SIG-M5 (cell line): Measurements from ENCODE around the gene GVQW3.
"Not testable (repeated sequence)": the region's sequence is repeated elsewhere in the genome, so short reads cannot be mapped to it uniquely, and the experiment has no call there.

Experiments
- DNase-seq: peaks from one replicate; lab custom pipeline; 2025; lab: John Stamatoyannopoulos, UW

Gene GVQW3

DNA sequence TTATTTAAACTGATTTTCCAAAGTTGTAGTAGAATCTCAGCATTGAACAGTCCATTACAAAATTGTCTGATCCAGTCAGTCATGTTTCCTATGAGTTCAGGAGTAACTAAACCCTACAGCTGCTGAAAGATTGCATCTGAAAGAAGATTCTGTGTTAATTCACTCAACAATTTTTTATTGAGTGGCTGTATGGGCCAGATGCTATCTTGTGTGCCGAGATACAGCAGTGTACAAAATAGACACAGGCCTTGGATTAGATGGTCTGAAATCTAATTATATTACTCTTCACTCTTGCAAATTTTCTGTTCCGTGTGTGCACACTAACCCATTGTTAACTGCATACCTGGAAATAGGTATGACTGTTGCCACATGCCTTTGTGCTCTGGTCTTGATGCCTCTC is 7.3 kb downstream of the GVQW3 start:
- no peak for DNase-seq

DNA sequence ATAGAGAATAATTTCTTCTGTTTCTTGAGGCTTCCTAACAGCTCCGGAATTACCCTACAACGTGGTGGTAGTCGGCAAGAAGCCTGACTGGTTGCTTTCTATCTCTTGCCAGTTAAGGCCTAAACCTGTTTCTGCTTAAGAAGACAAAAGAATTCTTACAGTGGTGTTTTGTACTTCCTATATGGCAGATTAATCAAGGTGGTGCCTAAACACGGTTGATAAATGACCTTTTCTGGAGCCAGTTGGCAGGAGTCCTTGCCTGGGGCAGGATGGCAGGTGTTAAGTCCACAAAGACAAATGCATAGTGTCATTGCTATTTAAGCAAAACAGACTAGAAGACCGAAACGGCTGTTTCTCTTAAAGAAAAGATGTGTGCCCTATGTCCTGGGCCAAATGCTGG is 9.9 kb downstream of the GVQW3 start:
- no peak for DNase-seq

- DNase-seq, result no peak
These were observed 10.8 kb downstream of the GVQW3 start for GRCh38 chr11:76391811-76392475.

- DNase-seq, result no peak
These were observed 11.7 kb downstream of the GVQW3 start for GRCh38 chr11:76392870-76393269.

- no peak for DNase-seq
These were observed 13.3 kb downstream of the GVQW3 start for GRCh38 chr11:76394411-76394810.

DNA sequence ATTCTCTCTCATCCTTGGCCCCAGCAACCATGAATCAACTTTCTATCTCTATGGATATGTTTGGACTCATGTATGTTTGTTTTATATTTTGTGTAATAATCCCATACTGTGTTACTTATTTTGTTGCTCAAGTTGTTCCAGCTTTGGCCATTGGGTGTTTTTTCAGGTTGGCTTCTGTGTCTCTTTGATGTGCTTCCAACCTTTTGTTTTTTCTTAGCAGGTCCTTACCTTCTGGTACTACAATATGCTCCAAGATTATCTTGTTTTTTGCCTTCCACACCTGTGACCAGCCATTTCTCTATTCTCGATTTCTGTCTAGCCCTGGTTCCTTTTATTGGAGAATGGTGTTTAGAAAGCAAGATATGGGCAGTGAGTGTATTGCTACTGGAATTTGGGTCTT is 14.2 kb downstream of the GVQW3 start:
- DNase-seq, result no peak

DNA sequence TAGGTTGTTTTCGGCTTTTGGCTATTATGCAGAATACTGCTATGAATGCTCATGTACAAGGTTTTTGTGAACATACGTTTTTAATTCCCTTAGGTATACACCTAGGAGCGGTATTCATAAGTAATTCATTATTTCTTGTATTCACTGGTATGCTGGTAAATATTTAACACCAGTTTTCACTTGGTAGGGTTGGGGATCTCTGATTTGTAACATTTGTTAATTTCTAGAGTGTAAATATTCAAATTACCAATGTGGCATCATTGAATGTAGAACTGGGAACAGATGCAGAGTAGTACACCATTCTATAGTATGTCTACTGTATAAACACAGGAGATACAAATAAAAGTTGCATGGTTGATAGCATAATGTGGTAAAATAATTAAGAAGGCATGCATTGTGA is 16.3 kb downstream of the GVQW3 start:
- no peak for DNase-seq

DNA sequence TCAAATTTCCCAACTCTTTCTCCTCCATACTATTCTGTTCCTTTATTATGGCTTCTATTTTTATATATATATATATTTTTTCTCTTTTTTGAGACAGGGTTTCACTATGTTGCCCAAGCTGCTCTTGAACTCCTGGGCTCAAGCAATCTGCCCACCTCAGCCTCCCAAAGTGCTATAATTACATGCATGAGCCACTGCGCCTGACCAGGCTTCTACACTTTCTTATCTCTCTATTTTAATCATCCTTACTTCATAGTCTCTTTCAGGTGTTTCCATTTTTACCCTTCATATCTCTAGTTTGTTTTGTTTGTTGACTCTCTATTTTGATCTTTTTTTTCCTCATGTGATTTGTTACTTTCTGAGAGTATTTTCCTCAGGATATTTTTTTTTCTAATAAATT is 19.8 kb downstream of the GVQW3 start:
- no peak for DNase-seq

GRCh38 chr11:76401484-76401883 is 20.4 kb downstream of the GVQW3 start:
- not testable (repeated sequence) for DNase-seq

GRCh38 chr11:76406359-76406758 is 25.2 kb downstream of the GVQW3 start:
- no peak for DNase-seq

GRCh38 chr11:76408171-76408965 is 27.2 kb downstream of the GVQW3 start:
- no peak for DNase-seq

GRCh38 chr11:76410851-76411357 is 29.8 kb downstream of the GVQW3 start:
- DNase-seq, result no peak

DNA sequence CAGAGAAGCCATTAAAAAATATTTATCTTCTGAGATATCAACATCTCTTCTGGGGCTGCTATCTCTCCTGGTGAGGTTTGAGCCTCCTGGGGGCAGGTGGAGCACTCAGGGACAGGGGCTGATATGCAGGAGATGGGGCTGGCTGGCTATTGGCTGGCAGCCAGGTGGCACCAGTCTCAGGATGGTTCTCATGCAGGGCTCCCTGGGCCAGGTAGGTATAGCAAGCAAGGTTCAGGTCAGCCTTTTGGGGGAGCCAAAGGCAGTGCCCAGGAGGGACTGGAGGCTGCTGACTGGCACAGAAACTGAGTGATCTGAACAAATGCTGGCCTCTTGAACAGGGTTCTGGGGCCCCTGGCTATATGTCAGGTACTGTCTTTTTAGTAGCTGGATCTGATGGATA is 34.0 kb downstream of the GVQW3 start:
- no peak for DNase-seq

DNA sequence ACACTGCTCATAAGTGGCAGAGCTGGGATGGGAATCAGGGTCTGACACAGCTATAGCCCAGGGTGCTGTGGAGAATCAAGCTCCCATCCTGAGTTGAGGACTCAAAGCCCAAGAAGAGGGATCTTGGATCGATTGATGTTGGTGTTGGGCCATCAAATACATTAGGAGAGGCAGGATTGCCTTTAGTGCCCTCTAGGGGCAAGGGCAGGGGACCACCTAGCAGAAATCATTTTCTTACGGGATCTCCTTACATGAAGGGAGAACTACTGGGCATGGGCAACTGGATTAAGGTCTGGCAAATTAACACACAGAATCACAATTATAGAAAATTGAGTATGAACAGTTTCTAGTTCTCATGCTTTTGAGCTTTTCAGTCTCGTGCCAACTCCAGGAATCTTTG is 38.8 kb downstream of the GVQW3 start:
- no peak for DNase-seq

GRCh38 chr11:76424379-76424778 is 43.3 kb downstream of the GVQW3 start:
- no peak for DNase-seq

DNA sequence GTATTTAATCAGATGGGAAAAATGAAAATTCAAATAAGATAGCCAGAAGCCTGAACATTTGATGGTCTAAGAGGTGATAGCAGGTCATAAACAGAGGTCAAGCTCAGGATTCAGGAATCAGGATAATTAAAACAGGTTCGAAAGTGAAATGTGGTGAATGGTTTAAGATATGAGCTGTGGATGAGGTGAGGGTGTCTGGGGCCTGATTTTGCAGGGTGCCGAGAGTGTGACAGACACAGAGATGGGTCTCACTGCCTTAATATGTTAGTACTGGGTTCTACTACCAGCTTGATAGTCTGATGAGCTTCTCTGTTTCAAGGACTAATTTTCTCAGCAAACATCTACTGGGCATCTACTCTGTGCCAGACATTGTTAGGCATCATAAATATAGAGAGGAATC is 43.8 kb downstream of the GVQW3 start:
- no peak for DNase-seq

GRCh38 chr11:76426660-76427059 is 45.5 kb downstream of the GVQW3 start:
- DNase-seq, result no peak

DNA sequence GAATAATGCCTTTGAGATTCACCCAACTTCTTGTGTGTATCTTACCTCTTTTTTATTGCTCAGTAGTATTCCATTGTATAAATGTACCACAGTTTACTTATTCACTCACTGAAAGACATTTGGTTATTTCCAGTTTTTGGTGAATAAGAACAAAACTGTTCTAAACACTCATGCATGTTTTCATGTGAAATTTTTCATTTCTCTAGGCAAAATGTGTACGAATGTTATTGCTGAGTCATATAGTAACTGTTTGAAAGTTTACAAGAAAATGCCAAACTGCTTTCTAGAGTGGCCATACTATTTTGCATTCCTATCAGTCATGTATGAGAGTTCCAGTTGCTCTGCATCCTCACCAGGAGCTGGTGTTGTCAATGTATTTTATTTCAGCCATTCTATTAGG is 54.9 kb downstream of the GVQW3 start:
- no peak for DNase-seq

DNA sequence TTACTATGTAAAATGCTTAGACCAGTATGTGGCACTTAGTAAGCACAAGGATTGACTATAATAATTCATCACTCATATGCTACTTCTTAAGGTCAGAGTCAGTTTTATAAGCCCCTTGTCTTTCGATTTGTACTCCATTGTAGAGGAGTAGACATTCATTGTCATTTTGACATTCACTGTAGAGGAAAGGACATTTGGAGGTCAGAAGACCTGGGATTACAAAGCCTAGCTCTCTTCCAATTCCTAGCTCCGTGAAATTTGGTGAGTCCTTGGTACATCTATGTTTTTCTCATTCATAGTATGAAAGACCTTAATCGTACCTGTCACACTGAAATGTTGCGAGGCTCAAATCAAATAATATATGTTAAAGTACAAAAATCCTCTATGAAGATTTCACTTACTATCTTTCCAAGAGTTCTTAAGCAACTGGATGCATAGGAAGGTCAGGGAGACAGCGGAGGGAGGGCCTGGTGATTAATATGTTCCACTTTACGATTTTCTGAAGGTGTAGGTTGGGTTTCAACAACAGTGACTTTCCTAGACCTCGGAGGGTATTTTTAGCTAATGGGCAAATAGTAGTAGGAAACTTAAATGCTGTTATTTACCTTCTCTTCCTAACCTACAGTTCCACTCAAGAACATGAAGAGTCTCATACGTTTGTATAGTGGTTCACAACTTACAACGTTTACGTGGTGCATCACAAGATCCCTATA is 62.3 kb downstream of the GVQW3 start:
- no peak for DNase-seq

- DNase-seq, result no peak
These were observed 62.9 kb downstream of the GVQW3 start for GRCh38 chr11:76444065-76444383.

DNA sequence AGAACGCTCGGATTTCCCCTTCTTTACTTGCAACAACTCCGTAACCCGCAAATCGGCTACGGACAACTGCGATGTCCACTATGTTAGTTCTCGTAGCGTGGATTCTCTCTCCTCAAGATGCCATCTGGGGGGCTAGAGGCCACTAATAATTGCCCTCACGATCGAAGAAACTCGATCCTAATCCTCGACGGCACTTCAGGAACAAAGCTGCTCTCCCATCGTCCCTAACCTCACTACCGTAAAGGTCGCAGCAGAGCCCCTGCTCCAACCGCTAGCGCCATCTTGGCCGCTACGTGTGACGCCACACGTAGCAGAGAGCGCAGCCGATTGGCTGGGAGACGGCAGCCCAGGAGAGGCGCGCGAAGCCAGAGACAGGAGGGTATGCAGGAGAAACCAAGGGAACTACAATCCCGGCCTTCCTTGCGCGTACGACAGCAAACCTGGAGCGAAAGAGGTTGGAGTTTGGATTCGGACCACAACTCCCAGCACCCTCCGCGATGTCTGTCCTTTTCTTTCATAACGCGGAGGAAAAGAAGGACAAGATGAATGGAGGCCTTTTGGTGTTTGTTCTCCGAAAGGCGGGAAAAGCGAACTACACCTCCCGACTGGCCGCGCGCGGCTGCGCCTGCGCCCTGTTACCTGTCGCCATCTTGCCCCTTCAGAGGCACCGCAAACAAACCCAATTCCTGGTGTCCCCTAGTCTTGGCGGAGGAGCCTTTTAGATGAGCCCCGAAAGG is 63.4 kb downstream of the GVQW3 start, which contains the start of gene EMSY:
Gene EMSY, plus strand, starts transcription at position 635 of the 737 bp plus-strand sequence. CDS start 1,921 bp downstream, outside the sequence.
- peak; percentile 94 for DNase-seq
